HEK293 (cell line): ENCODE measurements around the gene TARDBP.

Experiments used
- CTCF ChIA-PET: fragments of 350-600 bp; formaldehyde crosslinking; extraction: SDS; loops from one replicate; lab custom pipeline; 2021; ENCODE audit warnings: antibody characterized with exemption; lab: Yijun Ruan, JAX
- POLR2A ChIA-PET: fragments of 300-600 bp; formaldehyde crosslinking; extraction: SDS; loops from one replicate; lab custom pipeline; 2020; ENCODE audit warnings: antibody characterized with exemption, inconsistent platforms; lab: Yijun Ruan, JAX
- H3K27ac ChIP-seq: fragments of 200-500 bp; sonication (Bioruptor generic); 2 replicates; pipeline ENCODE4 v1.5.1; 2014; ENCODE audit warnings: low read depth, low read length, control low read depth, inconsistent platforms; ENCODE audit errors: extremely low read depth
- H3K36me3 ChIP-seq, 2 experiments: fragments of 200-500 bp in 1 of 2; sonication (Bioruptor generic) in 1 of 2; 1 replicate in 1 of 2; 2 replicates in 1 of 2; pipeline ENCODE4 v1.5.1; 2014 to 2017; ENCODE audit warnings: inconsistent platforms in 2 of 2, low read length in 2 of 2; ENCODE audit not compliant: control insufficient read depth in 2 of 2, insufficient read depth in 1 of 2
- H3K4me1 ChIP-seq: fragments of 200-500 bp; sonication (Bioruptor generic); 2 replicates; pipeline ENCODE4 v1.5.1; 2014; ENCODE audit warnings: mild to moderate bottlenecking, low read length, inconsistent platforms; ENCODE audit not compliant: control insufficient read depth, insufficient read depth
- H3K4me3 ChIP-seq: 2 replicates; pipeline ENCODE4 v1.5.1; 2011; ENCODE audit warnings: low read depth, mild to moderate bottlenecking, control low read depth, low read length, moderate library complexity
- H3K9me3 ChIP-seq: fragments of 200-500 bp; sonication (Bioruptor generic); 2 replicates; pipeline ENCODE4 v1.5.1; 2014; ENCODE audit warnings: low read depth, low read length, inconsistent platforms; ENCODE audit not compliant: control insufficient read depth, insufficient read depth
- GLIS2 ChIP-seq: fragments of 450-650 bp; formaldehyde crosslinking; IDR thresholded peaks from 2 replicates; pipeline ENCODE4 v1.5.1; 2016; ENCODE audit warnings: missing biosample characterization, missing genetic modification characterization
- HOXD13 ChIP-seq: sonication (generic); formaldehyde crosslinking; IDR thresholded peaks from 2 replicates; pipeline ENCODE4 v1.8.0; 2022; ENCODE audit warnings: missing genetic modification reagents, borderline replicate concordance
- KLF16 ChIP-seq: fragments of 450-650 bp; formaldehyde crosslinking; IDR thresholded peaks from 2 replicates; pipeline ENCODE4 v1.5.1; 2017; ENCODE audit warnings: missing biosample characterization, missing genetic modification characterization
- PRDM4 ChIP-seq: fragments of 450-650 bp; formaldehyde crosslinking; IDR thresholded peaks from 2 replicates; pipeline ENCODE4 v1.5.1; 2017; ENCODE audit warnings: missing biosample characterization, missing genetic modification characterization
- ZFP69B ChIP-seq: fragments of 450-650 bp; formaldehyde crosslinking; IDR thresholded peaks from 2 replicates; pipeline ENCODE4 v1.5.1; 2016; ENCODE audit warnings: missing biosample characterization, missing genetic modification characterization
- ZNF311 ChIP-seq: fragments of 450-650 bp; formaldehyde crosslinking; IDR thresholded peaks from 2 replicates; pipeline ENCODE4 v1.5.1; 2017; ENCODE audit warnings: missing biosample characterization, missing genetic modification characterization, borderline replicate concordance
- ZNF366 ChIP-seq: fragments of 450-650 bp; formaldehyde crosslinking; conservative IDR thresholded peaks from 2 replicates; pipeline ENCODE4 v1.5.1; 2016; ENCODE audit warnings: missing biosample characterization, missing genetic modification characterization
- ZNF530 ChIP-seq: fragments of 450-650 bp; formaldehyde crosslinking; IDR thresholded peaks from 2 replicates; pipeline ENCODE4 v1.5.1; 2016; ENCODE audit warnings: low read depth, missing biosample characterization, missing genetic modification characterization
- ZNF571 ChIP-seq: fragments of 450-650 bp; formaldehyde crosslinking; IDR thresholded peaks from 2 replicates; pipeline ENCODE4 v1.5.0; 2017; ENCODE audit warnings: missing biosample characterization, missing genetic modification characterization
- ZNF629 ChIP-seq: fragments of 450-650 bp; formaldehyde crosslinking; IDR thresholded peaks from 2 replicates; pipeline ENCODE4 v1.5.1; 2017; ENCODE audit warnings: missing biosample characterization, missing genetic modification characterization
- ZNF677 ChIP-seq: fragments of 450-650 bp; IDR thresholded peaks from 2 replicates; pipeline ENCODE4 v1.5.0; 2018; ENCODE audit warnings: missing biosample characterization, mild to moderate bottlenecking, missing genetic modification characterization, moderate library complexity
- ZNF704 ChIP-seq: fragments of 450-650 bp; formaldehyde crosslinking; IDR thresholded peaks from 2 replicates; pipeline ENCODE4 v1.5.1; 2016; ENCODE audit warnings: missing biosample characterization, missing genetic modification characterization
- ZNF776 ChIP-seq: fragments of 450-650 bp; formaldehyde crosslinking; IDR thresholded peaks from 2 replicates; pipeline ENCODE4 v1.5.0; 2017; ENCODE audit warnings: missing biosample characterization, missing genetic modification characterization, borderline replicate concordance
- TF ChIP-seq, protein P1 (sequence below): fragments of 450-650 bp; formaldehyde crosslinking; IDR thresholded peaks from 2 replicates; pipeline ENCODE4 v1.5.1; 2016; ENCODE audit warnings: missing biosample characterization, missing genetic modification characterization, low read depth
- TF ChIP-seq, protein P2 (sequence below): fragments of 450-650 bp; formaldehyde crosslinking; IDR thresholded peaks from 2 replicates; pipeline ENCODE4 v1.5.1; 2017; ENCODE audit warnings: missing biosample characterization, missing genetic modification characterization

TARDBP gene

GRCh38 chr1:11024154-11024873 lies 11.9 kb downstream of the TARDBP start:
- POLR2A ChIA-PET = interaction anchor here (1.3 kb wide), 1 partner anchor 12 kb away, joined by 5 read pairs; the partner anchor contains the start of gene TARDBP
- CTCF ChIA-PET = interaction anchor here (1.2 kb wide), 1 partner anchor 13 kb away, joined by 7 read pairs; no protein-coding TSS in a partner anchor
- no peak for TF ChIP-seq ZNF366 (tag by site-specific recombination)
- TF ChIP-seq KLF16 (tag by site-specific recombination) = no peak
- TF ChIP-seq ZNF311 = no peak
- no peak for TF ChIP-seq PRDM4
- TF ChIP-seq ZNF704 (tag by site-specific recombination) = no peak
- no peak for TF ChIP-seq ZNF571 (tag by site-specific recombination)
- no peak for TF ChIP-seq ZFP69B (tag by site-specific recombination)
- TF ChIP-seq ZNF530 = no peak
- no peak for TF ChIP-seq HOXD13
- no peak overlapping the region for H3K4me3 ChIP-seq
- H3K9me3 ChIP-seq = no peaks in the 10 kb centered on the region
- H3K4me1 ChIP-seq = no peaks in the 10 kb centered on the region
- no peak overlapping the region for H3K27ac ChIP-seq
- peaks cover 42 to 89% of the 10 kb centered on the region in 2 experiments for H3K36me3 ChIP-seq

DNA sequence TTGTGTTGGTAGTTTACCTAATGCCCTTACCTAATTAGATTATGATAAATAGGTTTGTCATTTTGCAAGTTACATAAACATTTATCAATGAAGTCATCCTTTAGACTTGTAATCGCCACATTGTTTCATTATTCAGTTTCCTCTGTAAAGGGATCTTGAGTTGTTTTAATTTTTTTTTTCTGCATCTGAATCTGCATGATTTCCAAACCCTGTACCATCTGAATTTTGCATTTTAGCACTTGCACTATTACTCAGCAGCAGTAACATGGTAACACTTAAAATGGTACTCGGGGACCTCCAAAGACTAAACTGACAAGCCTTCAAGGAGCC lies 12.4 kb downstream of the TARDBP start:
- POLR2A ChIA-PET = interaction anchor here (1.3 kb wide), 1 partner anchor 12 kb away, joined by 5 read pairs; the partner anchor contains the start of gene TARDBP
- Histone ChIP-seq H3K27ac (no peak overlapping the region), H3K4me1 (no peaks in the 10 kb centered on the region), H3K9me3 (no peaks in the 10 kb centered on the region), H3K4me3 (no peak overlapping the region), H3K36me3 (peaks cover 36 to 87% of the 10 kb centered on the region in 2 experiments)
- no peak for TF ChIP-seq GLIS2 (tag by site-specific recombination)
- TF ChIP-seq, protein P1, sequence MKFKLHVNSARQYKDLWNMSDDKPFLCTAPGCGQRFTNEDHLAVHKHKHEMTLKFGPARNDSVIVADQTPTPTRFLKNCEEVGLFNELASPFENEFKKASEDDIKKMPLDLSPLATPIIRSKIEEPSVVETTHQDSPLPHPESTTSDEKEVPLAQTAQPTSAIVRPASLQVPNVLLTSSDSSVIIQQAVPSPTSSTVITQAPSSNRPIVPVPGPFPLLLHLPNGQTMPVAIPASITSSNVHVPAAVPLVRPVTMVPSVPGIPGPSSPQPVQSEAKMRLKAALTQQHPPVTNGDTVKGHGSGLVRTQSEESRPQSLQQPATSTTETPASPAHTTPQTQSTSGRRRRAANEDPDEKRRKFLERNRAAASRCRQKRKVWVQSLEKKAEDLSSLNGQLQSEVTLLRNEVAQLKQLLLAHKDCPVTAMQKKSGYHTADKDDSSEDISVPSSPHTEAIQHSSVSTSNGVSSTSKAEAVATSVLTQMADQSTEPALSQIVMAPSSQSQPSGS = peak; percentile 65; the same call in 1 of the 2 replicates
- TF ChIP-seq ZNF776 = no peak
- no peak for TF ChIP-seq ZNF677 (tag by site-specific recombination)
- TF ChIP-seq ZNF629 (tag by site-specific recombination) = 0 out of 2 replicates have a peak, but pooled peaks have one; percentile 25
- TF ChIP-seq, protein P2, sequence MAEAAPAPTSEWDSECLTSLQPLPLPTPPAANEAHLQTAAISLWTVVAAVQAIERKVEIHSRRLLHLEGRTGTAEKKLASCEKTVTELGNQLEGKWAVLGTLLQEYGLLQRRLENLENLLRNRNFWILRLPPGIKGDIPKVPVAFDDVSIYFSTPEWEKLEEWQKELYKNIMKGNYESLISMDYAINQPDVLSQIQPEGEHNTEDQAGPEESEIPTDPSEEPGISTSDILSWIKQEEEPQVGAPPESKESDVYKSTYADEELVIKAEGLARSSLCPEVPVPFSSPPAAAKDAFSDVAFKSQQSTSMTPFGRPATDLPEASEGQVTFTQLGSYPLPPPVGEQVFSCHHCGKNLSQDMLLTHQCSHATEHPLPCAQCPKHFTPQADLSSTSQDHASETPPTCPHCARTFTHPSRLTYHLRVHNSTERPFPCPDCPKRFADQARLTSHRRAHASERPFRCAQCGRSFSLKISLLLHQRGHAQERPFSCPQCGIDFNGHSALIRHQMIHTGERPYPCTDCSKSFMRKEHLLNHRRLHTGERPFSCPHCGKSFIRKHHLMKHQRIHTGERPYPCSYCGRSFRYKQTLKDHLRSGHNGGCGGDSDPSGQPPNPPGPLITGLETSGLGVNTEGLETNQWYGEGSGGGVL (tag by site-specific recombination) = no peak
- CTCF ChIA-PET = interaction anchor here (1.2 kb wide), 1 partner anchor 13 kb away, joined by 7 read pairs; no protein-coding TSS in a partner anchor
